Parathyroid adenoma (tissue), 2 donors: Measurements from ENCODE around the gene MIB1.

Source experiments
- H2AFZ ChIP-seq: fragments of 300-600 bp; sonication (generic); one replicate; pipeline ENCODE4 v1.7.0; 2017; ENCODE audit warnings: antibody characterized with exemption, mild to moderate bottlenecking
- H3K27ac ChIP-seq: fragments of 300-600 bp; sonication (generic); one replicate; pipeline ENCODE4 v1.7.0; 2017
- H3K27me3 ChIP-seq: fragments of 300-600 bp; sonication (generic); one replicate; pipeline ENCODE4 v1.7.0; 2017; ENCODE audit warnings: low read length; ENCODE audit not compliant: control insufficient read depth, insufficient read depth
- H3K36me3 ChIP-seq: fragments of 300-600 bp; sonication (generic); one replicate; pipeline ENCODE4 v1.7.0; 2017; ENCODE audit warnings: low read length; ENCODE audit not compliant: control insufficient read depth, insufficient read depth
- H3K4me1 ChIP-seq: fragments of 300-600 bp; sonication (generic); one replicate; pipeline ENCODE4 v1.7.0; 2017; ENCODE audit warnings: control low read depth
- H3K4me2 ChIP-seq: fragments of 300-600 bp; sonication (generic); one replicate; pipeline ENCODE4 v1.7.0; 2017; ENCODE audit warnings: low read length
- H3K4me3 ChIP-seq: fragments of 300-600 bp; sonication (generic); one replicate; pipeline ENCODE4 v1.7.0; 2017; ENCODE audit warnings: low read depth, low read length
- H3K79me2 ChIP-seq: fragments of 300-600 bp; sonication (generic); one replicate; pipeline ENCODE4 v1.7.0; 2017; ENCODE audit warnings: control low read depth
- H3K9ac ChIP-seq: fragments of 300-600 bp; sonication (generic); one replicate; pipeline ENCODE4 v1.7.0; 2017; ENCODE audit warnings: mild to moderate bottlenecking
- H3K9me3 ChIP-seq: fragments of 300-600 bp; sonication (generic); one replicate; pipeline ENCODE4 v1.7.0; 2017; ENCODE audit warnings: low read length; ENCODE audit not compliant: control insufficient read depth
- TF ChIP-seq, protein P1 (sequence below): fragments of 300-600 bp; sonication (generic); IDR thresholded peaks from one replicate; pipeline ENCODE4 v1.7.0; 2017; ENCODE audit warnings: antibody characterized with exemption, mild to moderate bottlenecking
- donor health status: primary hyperparathyroidism.

Gene MIB1

GRCh38 chr18:21864386-21864785 is 123.8 kb downstream of the MIB1 start:
- no peaks in the 10 kb centered on the region for H3K9me3 ChIP-seq
- no peak overlapping the region for H2AFZ ChIP-seq
- H3K79me2 ChIP-seq: no peaks in the 10 kb centered on the region
- no peak overlapping the region for H3K27ac ChIP-seq
- H3K4me1 ChIP-seq: peaks cover 2% of the 10 kb centered on the region
- TF ChIP-seq, protein P1, sequence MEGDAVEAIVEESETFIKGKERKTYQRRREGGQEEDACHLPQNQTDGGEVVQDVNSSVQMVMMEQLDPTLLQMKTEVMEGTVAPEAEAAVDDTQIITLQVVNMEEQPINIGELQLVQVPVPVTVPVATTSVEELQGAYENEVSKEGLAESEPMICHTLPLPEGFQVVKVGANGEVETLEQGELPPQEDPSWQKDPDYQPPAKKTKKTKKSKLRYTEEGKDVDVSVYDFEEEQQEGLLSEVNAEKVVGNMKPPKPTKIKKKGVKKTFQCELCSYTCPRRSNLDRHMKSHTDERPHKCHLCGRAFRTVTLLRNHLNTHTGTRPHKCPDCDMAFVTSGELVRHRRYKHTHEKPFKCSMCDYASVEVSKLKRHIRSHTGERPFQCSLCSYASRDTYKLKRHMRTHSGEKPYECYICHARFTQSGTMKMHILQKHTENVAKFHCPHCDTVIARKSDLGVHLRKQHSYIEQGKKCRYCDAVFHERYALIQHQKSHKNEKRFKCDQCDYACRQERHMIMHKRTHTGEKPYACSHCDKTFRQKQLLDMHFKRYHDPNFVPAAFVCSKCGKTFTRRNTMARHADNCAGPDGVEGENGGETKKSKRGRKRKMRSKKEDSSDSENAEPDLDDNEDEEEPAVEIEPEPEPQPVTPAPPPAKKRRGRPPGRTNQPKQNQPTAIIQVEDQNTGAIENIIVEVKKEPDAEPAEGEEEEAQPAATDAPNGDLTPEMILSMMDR: no peak
- no peaks in the 10 kb centered on the region for H3K36me3 ChIP-seq
- H3K4me2 ChIP-seq: no peak overlapping the region
- no peak overlapping the region for H3K9ac ChIP-seq
- no peak overlapping the region for H3K4me3 ChIP-seq
- no peaks in the 10 kb centered on the region for H3K27me3 ChIP-seq

DNA sequence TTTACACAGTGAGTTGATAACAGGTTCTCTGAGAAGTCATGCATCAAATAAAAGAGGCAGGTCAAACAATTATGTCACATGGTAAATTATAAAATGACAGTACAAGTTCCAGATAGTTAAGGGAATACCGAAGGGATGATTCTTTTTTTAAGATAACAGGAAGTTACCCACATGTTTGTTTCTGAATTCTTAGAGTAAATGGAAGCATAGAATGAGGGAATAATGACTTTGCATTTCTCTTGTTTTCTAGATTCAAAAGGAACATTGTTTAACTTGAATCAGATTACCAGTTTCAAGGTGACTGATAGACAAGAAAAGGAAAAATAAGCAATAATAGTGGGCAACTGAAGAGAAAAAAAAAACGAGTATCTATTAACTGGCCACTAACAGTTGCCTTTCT is 124.5 kb downstream of the MIB1 start:
- Histone ChIP-seq H3K9ac (no peak overlapping the region), H3K27ac (no peak overlapping the region), H2AFZ (no peak overlapping the region), H3K4me1 (peaks cover 2% of the 10 kb centered on the region), H3K36me3 (no peaks in the 10 kb centered on the region), H3K79me2 (no peaks in the 10 kb centered on the region), H3K27me3 (no peaks in the 10 kb centered on the region), H3K9me3 (no peaks in the 10 kb centered on the region), H3K4me2 (no peak overlapping the region), H3K4me3 (no peak overlapping the region)
- TF ChIP-seq, protein P1: no peak

DNA sequence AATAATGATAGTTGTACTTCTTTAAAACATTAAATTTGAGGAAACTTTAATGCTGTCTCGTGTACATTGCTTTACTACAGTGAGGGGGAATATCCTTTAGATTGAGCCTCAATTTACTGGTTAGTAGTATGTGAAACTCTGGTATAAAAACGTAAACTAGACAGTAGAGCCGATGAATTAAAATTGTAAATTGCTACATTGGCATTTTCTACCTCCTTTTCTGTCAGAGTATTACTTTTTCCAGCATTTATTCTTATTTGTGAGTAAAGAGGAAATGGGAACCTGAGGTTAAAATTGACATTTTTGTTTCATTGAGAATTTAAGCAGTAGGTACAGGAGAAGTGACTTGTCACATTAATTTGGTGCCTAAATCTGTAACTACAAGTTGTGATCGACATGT is 128.2 kb downstream of the MIB1 start:
- Histone ChIP-seq H3K4me3 (no peak overlapping the region), H3K27me3 (no peaks in the 10 kb centered on the region)
- TF ChIP-seq, protein P1: no peak

GRCh38 chr18:21889570-21889969 is 149.0 kb downstream of the MIB1 start:
- Histone ChIP-seq H3K27ac (no peak overlapping the region), H3K9me3 (no peaks in the 10 kb centered on the region), H3K79me2 (no peaks in the 10 kb centered on the region), H3K27me3 (no peaks in the 10 kb centered on the region), H2AFZ (no peak overlapping the region), H3K4me2 (no peak overlapping the region), H3K4me3 (no peak overlapping the region), H3K36me3 (no peaks in the 10 kb centered on the region), H3K4me1 (no peaks in the 10 kb centered on the region), H3K9ac (no peak overlapping the region)
- TF ChIP-seq, protein P1: no peak

More for the DNA sequence above, 128.2 kb downstream of the MIB1 start:
- peaks cover 2% of the 10 kb centered on the region for H3K4me1 ChIP-seq
- no peaks in the 10 kb centered on the region for H3K36me3 ChIP-seq
- H3K9ac ChIP-seq: no peak overlapping the region
- H3K27ac ChIP-seq: no peak overlapping the region
- no peaks in the 10 kb centered on the region for H3K9me3 ChIP-seq
- no peak overlapping the region for H3K4me2 ChIP-seq
- H3K79me2 ChIP-seq: no peaks in the 10 kb centered on the region
- no peak overlapping the region for H2AFZ ChIP-seq

- Histone ChIP-seq H3K9ac (no peak overlapping the region), H3K4me2 (no peak overlapping the region), H3K36me3 (no peaks in the 10 kb centered on the region), H3K4me3 (no peak overlapping the region), H3K79me2 (no peaks in the 10 kb centered on the region), H2AFZ (no peak overlapping the region), H3K27me3 (no peaks in the 10 kb centered on the region), H3K4me1 (no peaks in the 10 kb centered on the region), H3K27ac (no peak overlapping the region), H3K9me3 (no peaks in the 10 kb centered on the region)
- TF ChIP-seq, protein P1: no peak
Observed at GRCh38 chr18:21894619-21895367, 154.2 kb downstream of the MIB1 start.
